Left ventricle myocardium superior (tissue), 1 donor: ENCODE results near the gene SRCIN1. TPM values are rescaled to one million over a fixed set of nuclear protein-coding genes. Genes with fewer than 3 reads are reported as not detected.
"Not testable (repeated sequence)": the region's sequence is repeated elsewhere in the genome, so short reads cannot be mapped to it uniquely, and the experiment has no call there.

ENCODE experiments used
- ATAC-seq: fragments of 200-7000 bp; cut with Tn5 transposase; one replicate; pipeline ENCODE4 v1.9.1; 2020; ENCODE audit warnings: mild to moderate bottlenecking, moderate library complexity
- DNase-seq: peaks from one replicate; pipeline ENCODE4 v3.0.0-alpha.2; 2020
- intact Hi-C: fragments of 100-400 bp; cut with micrococcal nuclease; formaldehyde crosslinking; loops from one replicate; pipeline ENCODE4 v1.11.0; 2022
- long read RNA-seq: library from polyadenylated mRNA; unstranded; transcript quantifications from one replicate; pipeline ENCODE4 v2.0.0, GENCODE V29; 2021
- total RNA-seq: library from RNA; stranded (reverse); fragmentation: NEBNext Ultra II Directional; extraction: Animal tissue kit (Norgen Biotek cat#: 25700); gene quantifications from one replicate; pipeline ENCODE4 v1.2.1, GENCODE V29; 2021
- donor health status: DM: no; HTN: yes; CAD: no; lungs with severe emphysema.

The SRCIN1 gene, protein sequence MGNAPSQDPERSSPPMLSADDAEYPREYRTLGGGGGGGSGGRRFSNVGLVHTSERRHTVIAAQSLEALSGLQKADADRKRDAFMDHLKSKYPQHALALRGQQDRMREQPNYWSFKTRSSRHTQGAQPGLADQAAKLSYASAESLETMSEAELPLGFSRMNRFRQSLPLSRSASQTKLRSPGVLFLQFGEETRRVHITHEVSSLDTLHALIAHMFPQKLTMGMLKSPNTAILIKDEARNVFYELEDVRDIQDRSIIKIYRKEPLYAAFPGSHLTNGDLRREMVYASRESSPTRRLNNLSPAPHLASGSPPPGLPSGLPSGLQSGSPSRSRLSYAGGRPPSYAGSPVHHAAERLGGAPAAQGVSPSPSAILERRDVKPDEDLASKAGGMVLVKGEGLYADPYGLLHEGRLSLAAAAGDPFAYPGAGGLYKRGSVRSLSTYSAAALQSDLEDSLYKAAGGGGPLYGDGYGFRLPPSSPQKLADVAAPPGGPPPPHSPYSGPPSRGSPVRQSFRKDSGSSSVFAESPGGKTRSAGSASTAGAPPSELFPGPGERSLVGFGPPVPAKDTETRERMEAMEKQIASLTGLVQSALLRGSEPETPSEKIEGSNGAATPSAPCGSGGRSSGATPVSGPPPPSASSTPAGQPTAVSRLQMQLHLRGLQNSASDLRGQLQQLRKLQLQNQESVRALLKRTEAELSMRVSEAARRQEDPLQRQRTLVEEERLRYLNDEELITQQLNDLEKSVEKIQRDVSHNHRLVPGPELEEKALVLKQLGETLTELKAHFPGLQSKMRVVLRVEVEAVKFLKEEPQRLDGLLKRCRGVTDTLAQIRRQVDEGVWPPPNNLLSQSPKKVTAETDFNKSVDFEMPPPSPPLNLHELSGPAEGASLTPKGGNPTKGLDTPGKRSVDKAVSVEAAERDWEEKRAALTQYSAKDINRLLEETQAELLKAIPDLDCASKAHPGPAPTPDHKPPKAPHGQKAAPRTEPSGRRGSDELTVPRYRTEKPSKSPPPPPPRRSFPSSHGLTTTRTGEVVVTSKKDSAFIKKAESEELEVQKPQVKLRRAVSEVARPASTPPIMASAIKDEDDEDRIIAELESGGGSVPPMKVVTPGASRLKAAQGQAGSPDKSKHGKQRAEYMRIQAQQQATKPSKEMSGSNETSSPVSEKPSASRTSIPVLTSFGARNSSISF
- total RNA-seq, result 1.4 TPM
- long read RNA-seq, result 0 reads

DNA sequence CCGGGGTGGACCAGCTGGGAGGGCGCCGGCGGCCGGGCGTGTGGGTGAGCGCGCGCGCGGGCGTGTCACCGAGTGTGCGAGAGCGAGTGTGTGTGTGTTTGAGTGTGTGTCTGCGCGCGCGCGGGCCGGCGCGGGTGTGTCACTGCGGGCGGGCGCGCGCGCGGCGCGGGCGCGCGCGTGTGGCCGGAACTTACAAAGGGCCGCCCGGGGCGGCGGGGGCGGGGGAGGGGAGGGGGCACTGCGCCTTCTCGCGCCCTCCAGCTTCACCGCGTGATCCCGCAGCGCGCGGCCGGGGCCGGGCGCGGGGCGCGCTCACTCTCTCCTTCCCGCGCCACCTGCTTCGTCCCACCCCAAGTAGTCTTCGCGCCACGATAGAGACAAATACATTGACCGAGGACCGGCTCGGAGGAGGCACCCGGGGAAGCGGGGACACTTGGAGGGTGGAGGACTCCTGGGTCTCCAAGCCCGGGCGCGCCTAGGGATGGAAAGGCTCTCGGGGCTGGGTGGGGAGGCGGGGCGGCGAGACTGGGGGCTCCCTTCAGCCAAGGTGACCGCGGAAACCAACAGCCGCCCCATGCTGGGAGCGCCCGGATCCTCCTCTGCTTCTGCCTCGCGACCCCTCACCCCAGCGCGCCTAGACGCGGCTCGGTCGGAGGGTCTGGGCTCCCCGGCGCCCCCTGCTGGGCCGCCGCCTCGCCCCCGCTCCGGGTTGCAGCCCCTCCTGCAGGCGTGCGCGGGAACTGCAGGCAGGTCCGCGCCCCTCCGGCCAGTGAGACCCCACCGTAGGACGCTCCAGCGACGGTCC is at the start of gene SRCIN1:
TSS of gene SRCIN1 (minus strand) at position 112 of the 805 bp plus-strand sequence. CDS start 247 bp downstream, outside the sequence.
- DNase-seq (peak; percentile 81), ATAC-seq (peak; percentile 33)
- intact Hi-C loops, result no loop called here

DNA sequence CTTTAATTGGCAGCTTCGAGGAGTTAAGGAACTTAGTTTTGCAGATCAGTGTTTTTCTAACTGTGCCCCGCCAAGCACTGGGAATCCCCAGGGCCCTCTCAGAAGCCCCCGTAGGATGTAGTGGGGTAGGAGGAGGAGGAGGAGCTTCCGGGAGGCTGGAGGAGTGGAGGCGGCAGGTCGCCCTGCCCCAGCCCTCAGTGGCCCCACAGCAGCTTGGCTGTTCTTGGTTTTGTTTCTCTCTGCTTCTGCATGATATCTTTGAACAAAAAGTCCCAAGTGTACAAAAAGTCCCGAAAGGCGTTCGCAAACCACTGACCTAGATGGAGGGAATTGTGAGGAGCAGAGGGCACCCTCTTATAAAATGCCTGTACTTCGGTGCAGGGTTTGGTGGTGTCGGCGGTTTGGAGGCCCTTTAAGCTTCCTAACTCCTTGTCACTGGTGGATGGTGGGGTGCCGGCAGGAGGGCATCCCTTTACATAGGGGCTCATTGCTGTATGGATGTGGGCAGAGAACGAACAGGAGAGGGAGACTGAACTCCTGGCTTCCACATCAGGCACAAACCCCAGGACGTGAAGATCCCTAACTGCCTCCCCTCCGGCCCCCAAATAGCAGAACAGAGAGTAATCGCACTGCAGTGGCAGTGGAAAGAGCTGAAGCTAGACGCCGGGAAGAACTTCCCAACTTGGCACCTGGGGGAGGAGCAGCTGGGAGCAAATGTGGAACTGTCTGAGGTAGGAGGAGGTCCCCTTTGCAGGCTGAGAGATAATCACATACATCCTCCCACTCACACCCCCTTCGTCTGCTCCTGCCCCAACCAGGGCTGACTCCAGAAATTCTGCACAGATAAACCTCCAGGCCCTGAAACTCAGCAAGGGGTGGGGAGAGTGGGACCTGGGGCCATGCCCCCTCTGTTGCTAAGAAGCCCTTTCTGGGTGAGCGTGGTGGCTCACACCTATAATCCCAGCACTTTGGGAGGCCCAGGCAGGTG is 49.0 kb upstream of the SRCIN1 start:
- ATAC-seq, result no peak
- intact Hi-C loops, result no loop called here
- DNase-seq, result no peak

GRCh38 chr17:38653679-38654078 is 47.9 kb upstream of the SRCIN1 start:
- ATAC-seq (no peak), DNase-seq (no peak)
- intact Hi-C loops, result no loop called here

DNA sequence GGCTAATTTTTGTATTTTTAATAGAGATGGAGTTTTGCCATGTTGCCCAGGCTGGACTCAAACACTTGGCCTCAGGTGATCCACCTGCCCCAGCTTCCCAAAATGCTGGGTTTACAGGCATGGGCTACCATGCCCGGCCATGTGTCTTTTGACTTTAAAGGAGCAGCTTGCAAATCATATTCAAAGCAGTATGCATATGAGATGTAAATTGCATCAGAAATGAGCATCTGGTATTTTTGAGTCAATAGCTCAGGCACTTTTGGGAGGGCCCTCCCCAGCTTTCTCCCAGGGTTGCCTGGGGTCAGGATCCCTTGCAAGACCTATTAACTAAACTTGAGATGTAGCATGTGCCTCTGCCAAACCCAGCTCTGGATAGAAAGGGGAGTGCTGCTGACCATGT is 47.5 kb upstream of the SRCIN1 start:
- intact Hi-C loops, result no loop called here
- ATAC-seq, result no peak
- DNase-seq, result no peak

- ATAC-seq, intact Hi-C loops, DNase-seq: not testable (repeated sequence)
These were observed 45.0 kb upstream of the SRCIN1 start for GRCh38 chr17:38650653-38651173.

- ATAC-seq (no peak), DNase-seq (no peak)
- intact Hi-C loops, result no loop called here
These were observed 32.2 kb upstream of the SRCIN1 start for GRCh38 chr17:38637951-38638350.

GRCh38 chr17:38636054-38636453 is 30.3 kb upstream of the SRCIN1 start:
- no peak for DNase-seq
- intact Hi-C loops, result no loop called here
- no peak for ATAC-seq

- intact Hi-C loops, result no loop called here
- DNase-seq (no peak), ATAC-seq (no peak)
These were observed 26.6 kb upstream of the SRCIN1 start for GRCh38 chr17:38632334-38632733.

DNA sequence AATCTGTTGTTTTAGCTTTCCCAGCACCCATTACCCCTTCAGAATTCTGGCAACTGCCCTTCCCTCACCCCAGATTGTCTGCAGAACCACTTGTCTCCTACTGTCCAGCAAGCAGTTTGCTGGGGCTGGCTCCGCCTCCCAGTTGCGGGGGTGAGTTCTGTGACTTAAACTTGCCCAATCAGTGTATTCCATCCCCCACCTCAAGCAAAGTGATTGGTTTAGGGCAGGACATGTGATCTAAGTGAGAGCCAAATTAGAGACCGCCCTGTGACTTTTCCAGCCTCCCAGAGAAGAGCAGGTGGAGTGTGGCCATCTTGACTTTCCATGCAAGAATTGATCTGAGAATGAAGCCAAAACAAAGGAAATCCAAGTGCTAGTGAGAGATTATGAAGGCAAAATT is 22.7 kb upstream of the SRCIN1 start:
- DNase-seq (no peak), ATAC-seq (no peak)
- intact Hi-C loops, result no loop called here

- ATAC-seq (no peak), DNase-seq (no peak)
- intact Hi-C loops, result no loop called here
These were observed 22.2 kb upstream of the SRCIN1 start for GRCh38 chr17:38627957-38628356.

DNA sequence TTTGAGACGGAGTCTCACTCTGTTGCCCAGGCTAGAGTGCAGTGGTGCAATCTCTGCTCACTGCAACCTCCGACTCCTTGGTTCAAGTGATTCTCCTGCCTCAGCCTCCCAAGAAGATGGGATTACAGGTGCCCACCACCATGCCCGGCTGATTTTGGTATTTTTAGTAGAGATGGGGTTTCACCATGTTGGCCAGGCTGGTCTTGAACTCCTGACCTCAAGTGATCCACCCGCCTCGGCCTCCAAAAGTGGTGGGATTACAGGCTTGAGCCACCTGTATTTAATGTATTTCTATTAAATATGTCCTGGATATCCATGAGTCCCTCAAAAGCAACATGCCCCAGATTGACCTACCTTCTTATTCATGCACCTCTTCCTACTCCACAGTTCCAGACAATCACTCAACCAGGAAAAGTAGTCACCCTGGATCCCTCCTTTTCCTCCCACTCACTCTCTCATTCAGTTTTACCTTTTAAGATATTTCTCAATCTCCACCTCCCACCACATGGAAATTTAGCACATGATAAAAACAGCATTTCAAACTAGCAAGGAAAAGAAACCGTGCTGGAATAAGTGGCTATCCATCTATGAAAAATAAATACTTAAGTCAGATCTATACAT is 21.0 kb upstream of the SRCIN1 start:
- intact Hi-C loops, DNase-seq: not testable (repeated sequence)

GRCh38 chr17:38625482-38625881 is 19.7 kb upstream of the SRCIN1 start:
- ATAC-seq (no peak), DNase-seq (no peak)
- intact Hi-C loops, result no loop called here

More for the DNA sequence above, 21.0 kb upstream of the SRCIN1 start:
- not testable (repeated sequence) for ATAC-seq

GRCh38 chr17:38624782-38625355 is 19.1 kb upstream of the SRCIN1 start:
- DNase-seq, ATAC-seq, intact Hi-C loops: not testable (repeated sequence)

- ATAC-seq (no peak), DNase-seq (no peak)
- intact Hi-C loops, result no loop called here
These were observed 15.8 kb upstream of the SRCIN1 start for GRCh38 chr17:38621538-38621937.

DNA sequence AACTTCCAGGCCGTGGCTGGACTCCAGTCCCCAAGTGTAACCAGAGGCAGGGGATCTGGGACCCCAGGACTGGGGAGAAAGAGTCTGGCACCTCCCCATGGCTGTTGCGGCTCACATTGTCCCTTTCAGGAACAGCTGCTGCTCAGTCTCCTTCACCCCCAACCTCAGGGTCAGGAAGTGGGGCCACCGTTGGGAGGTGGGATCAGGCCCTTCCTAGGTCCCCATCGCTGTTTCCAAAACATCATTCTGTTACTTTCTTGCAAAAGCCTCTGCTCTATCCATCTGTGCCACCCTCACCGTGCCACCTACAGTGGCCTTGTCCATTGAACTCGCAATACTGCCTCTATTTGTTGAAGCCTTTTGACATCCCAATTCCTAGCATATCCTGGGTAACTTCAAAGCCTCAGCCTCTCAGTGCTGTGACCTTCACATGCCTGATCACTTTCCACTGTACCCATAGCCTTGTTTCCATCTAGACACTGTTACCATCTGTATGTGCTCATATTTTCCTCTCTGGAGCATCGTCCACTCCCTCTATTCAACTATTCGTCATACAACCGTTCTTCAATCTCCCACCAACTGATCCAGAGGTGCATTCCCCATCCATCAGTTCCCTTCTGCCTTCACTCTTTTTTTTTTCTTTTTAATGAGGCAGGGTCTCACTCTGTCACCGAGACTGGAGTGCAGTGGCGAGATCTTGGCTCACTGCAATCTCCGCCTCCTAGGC is 15.0 kb upstream of the SRCIN1 start:
- intact Hi-C loops, result no loop called here
- no peak for DNase-seq
- no peak for ATAC-seq
